Measurements from ENCODE around the gene P2RX7. TPM values are rescaled to one million over a fixed set of nuclear protein-coding genes. Genes with fewer than 3 reads are reported as not detected.
A peak's percentile ranks its signal among the peaks of the same experiment; 100 is the strongest.

The P2RX7 gene
- total and polyA plus RNA-seq, 9 of the 15 experiments (the other 6 are each of a cell fraction or from before 2014, with no cell fraction given) = 0.04 to 0.65 (median 0.30) TPM

GRCh38 chr12:121132601-121133481 is at the start of gene P2RX7 (continued):
- TF ChIP-seq MGA (IDR thresholded peaks at IDR 0.05) (peak; percentile 48), ZEB2 (IDR thresholded peaks at IDR 0.05) (no peak), PBX2 (CRISPR knock-in tag; IDR thresholded peaks at IDR 0.05; ENCODE audit: low read depth) (no peak), PBX2 (tag; conservative IDR thresholded peaks at IDR 0.05; ENCODE audit: low read depth) (peak; percentile 50; the same call in 1 of the 2 replicates), TFAP4 (CRISPR knock-in tag; IDR thresholded peaks at IDR 0.05; ENCODE audit: borderline replicate concordance) (peak; percentile 63; the same call in 1 of the 2 replicates), ATF4 (CRISPR knock-in tag; IDR thresholded peaks at IDR 0.05) (no peak), RBFOX2 (IDR thresholded peaks at IDR 0.05; ENCODE audit: low read depth, low read length) (no peak), CCAR2 (IDR thresholded peaks at IDR 0.05; ENCODE audit: low read depth, low read length) (no peak), MYC (IDR thresholded peaks at IDR 0.05; ENCODE audit: low read depth, low read length) (peak; percentile 46; the same call in 1 of the 2 replicates), MYC (CRISPR knock-in tag; IDR thresholded peaks at IDR 0.05; ENCODE audit: borderline replicate concordance, low read depth) (no peak)
